Stimulated activated CD4-positive, alpha-beta T cell treated with anti-CD3 and anti-CD28 coated beads, Interleukin-12 subunit alpha, Interleukin-12 subunit beta, amount 100 ng/mL, for 48 hours (primary cell): ENCODE results near the gene SPRR1A.

Experiments used
- DNase-seq, 3 donors: peaks; one replicate each; pipeline ENCODE4 v3.0.0-alpha.2; 2020; ENCODE audit warnings: low read depth in 2 of 3, low spot score in 1 of 3

Gene SPRR1A, protein sequence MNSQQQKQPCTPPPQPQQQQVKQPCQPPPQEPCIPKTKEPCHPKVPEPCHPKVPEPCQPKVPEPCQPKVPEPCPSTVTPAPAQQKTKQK

GRCh38 chr1:152983743-152984142, at the start of gene SPRR1A:
TSS of gene SPRR1A (plus strand) at chr1:152984081. CDS start at chr1:152985231, 1,150 bp downstream.
- DNase-seq = no peak

- DNase-seq = no peak
Measured at GRCh38 chr1:152940614-152941013, 43.3 kb upstream of the SPRR1A start.

DNA sequence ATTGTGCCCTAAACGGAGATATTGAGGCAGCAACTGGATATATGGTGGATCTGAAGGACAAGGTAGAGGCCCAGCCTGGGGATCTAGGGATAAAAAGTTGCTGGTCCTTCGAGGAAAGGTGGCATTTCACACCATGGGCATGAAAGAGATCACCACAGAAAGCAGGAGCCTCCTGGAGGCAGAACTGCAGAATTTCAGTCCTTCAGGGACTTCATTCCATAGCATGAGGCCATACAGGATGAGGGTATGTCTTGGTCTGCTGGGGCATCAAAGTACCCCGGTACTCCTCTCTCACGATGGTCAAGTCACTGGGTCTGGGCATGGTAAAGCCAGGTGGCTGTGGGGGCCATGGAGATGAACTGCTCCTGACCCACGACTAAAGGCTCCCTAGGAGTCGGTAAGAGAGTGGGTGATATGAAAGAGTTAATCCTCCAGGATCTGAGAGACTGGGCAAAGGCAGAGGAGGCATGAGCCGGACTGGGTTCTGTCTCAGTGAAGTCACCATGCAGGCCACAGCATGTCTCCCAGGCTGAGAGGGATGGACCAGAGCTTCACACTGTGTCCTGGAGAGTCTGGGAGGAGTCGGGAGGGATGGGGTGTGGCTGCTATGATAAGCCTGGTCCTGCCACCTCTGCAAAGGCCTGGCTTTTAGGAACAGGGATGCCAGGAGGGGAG, 42.7 kb upstream of the SPRR1A start:
- DNase-seq = no peak

DNA sequence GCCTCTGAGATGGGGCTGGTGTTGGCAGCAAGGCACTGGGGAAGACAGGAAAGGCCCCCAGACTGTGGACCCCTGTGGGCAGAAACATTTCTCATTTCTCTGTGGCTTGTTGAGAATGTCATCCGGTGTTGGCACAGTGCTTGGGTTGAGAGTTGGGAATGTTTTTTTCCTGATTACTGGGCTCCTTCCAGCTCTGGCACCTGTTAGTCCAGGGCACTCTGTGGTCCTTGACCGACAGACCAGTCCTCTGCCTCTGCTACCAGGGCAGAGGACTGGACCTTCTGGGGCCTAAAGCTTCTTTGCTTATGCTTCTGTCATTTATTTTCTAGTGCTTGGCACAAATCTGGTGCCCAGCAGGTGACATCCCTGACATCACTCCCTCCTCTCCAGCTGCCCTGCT, 41.7 kb upstream of the SPRR1A start:
- DNase-seq = no peak

- DNase-seq = no peak
Measured at GRCh38 chr1:152946248-152946647, 37.6 kb upstream of the SPRR1A start.

GRCh38 chr1:152946651-152947256, 37.1 kb upstream of the SPRR1A start, which contains the start of gene SPRR5:
TSS of gene SPRR5 (plus strand) at chr1:152947206. CDS start at chr1:152948555, 1,349 bp downstream.
- no peak for DNase-seq

GRCh38 chr1:152951711-152952110, 32.2 kb upstream of the SPRR1A start:
- DNase-seq = no peak

DNA sequence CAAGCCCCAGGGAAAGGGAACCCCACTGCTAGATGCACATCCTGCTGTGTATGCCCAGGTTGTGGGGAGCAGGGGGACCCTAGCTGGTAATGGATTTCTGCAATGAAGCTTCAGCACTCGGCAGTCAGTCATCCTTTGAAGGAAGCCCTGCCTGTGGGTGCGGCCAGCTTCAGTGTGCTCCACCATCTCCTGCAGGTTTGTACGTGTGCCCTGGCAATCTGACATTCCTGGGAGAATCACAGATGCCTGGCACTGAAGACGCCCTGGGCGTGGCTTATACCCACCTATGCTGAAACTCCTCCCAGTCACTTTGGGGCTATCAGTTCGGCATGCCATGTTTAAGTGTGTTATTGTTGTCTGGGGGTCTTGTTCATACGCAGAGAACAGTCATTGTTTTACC, 30.1 kb upstream of the SPRR1A start:
- DNase-seq = no peak

DNA sequence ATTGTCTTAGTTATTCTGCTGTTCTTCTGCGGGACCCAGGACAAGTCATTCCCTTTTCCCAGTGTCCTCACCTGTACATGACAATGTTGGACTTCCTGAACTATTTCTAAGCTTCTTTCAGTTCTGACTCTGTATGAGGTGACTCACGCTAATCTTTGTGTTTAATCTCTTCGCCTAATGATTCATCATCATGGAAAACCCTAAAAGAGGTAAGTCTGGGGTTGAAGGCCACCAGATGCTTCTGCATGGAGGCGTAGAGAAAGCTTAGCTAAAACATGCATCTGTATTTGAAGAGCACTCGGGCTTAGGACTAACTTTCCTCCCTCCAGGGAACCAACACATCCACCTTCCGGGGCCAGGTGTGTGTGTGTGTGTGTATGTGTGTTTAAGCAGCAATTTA, 29.4 kb upstream of the SPRR1A start:
- no peak for DNase-seq

DNA sequence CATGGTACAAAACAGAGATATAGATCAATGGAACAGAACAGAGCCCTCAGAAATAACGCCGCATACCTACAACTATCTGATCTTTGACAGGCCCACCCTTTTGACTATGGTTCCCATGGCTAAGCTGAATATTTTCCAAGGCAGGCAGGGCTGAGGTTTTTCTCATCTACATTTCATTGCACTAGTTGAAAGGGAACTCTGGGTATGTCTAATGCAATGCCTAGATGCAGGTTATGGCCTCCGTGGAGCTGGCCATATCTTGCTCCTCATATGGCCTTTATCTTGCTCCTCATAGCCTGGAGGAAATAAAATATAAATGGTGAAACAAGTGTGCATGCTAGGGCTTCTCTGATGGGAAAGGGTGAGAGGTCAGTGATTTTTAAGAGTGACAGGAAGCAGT, 26.3 kb upstream of the SPRR1A start:
- DNase-seq = no peak

- no peak for DNase-seq
Measured at GRCh38 chr1:152959273-152959672, 24.6 kb upstream of the SPRR1A start.

- no peak for DNase-seq
Measured at GRCh38 chr1:152959801-152960451, 24.0 kb upstream of the SPRR1A start.

- no peak for DNase-seq
Measured at GRCh38 chr1:152960452-152961044, 23.3 kb upstream of the SPRR1A start.

DNA sequence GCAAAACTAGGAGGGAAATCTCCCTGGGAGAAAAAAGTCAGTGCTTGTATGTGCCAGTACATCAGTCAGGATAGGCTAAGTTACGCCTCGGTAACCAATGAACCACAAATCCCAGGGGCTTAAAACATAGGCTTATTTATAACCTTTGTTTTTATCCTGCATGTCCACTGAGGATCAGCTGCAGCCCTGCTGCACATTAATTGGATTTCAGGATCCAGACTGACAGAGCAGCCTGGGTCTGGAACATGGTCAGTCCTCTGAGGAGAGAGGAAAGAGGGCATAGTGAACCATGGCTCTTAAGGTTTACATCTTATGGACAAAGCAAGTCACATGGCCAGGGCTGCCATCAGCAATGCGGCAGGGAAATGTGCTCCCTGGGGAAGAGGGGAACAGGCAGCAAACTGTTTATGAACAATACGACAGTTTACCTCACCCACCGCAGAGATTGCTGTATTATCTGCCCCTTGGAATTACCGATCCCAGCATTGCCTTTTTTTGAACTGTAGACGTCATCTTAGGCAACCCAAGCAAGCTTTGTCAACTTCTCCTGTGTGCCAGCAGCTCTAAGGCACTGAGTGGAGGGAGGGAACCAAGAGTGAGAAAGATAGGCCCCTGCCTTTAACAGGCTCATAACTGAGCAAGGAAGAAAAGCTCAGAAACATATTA, 22.5 kb upstream of the SPRR1A start:
- no peak for DNase-seq

DNA sequence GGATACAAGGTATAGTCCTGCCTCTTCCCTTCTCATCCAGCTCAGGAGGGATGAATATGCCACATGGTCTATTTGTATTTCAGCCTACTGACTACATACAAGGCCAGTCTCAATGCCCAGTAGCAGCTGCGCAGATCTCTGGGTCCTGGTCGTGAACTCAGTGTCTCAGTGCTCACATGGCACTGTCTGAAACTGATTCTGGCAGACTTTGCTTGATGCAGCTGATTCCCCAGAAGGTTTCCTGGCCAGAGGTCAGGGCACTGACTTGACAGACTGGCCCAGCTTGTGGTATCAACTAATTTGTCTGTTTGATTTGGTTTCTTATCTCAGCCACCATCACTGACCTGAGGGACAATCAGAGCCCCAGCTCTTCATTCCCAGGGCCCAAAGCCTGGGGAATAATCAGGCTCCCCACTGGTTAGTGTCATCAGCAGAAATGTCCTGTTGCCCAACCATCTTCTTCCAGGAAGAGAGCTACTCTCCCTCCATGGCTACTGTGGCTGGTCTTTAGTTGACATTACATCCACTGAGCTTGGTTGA, 20.9 kb upstream of the SPRR1A start:
- no peak for DNase-seq

GRCh38 chr1:152964536-152964935, 19.3 kb upstream of the SPRR1A start:
- DNase-seq = no peak

DNA sequence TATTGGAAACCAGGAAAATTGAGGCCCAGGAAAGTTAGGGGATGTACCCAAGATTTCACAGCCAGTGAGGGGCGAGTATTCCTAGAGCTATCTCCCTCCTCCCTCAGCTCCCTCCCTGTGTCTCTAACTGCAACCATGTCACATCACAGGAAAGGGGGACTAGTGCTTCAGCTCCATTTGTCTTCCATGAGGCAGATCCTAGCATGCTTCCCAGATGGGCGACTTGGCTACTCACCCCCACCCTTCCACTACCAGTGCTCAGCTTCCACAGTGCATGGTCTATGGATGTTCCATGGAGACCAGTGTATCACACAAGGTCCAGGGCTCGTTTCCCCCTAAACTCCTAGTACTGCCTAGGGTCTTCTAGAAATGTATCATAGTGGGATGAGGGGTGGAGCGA, 18.0 kb upstream of the SPRR1A start:
- DNase-seq = no peak

DNA sequence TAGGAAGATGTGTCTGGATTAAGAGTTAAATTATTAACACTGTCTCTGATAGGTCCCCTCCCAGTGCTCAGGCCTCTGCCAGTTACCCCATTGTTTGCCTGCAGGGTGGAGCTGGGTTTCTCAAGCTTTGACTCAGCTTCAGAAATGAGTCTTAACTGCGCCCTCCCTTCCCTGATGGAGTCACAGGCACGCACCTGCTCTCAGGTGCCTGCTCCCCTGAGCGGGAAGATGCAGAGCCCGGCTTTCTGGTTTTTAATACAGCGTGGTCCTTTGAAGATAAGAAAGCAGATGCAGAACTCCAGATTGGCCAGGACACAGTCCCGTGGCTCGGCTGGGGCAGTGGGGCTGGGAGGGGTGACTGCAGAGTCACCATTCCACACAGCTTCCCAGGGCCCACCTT, 16.7 kb upstream of the SPRR1A start:
- DNase-seq = no peak

GRCh38 chr1:152968248-152968647, 15.6 kb upstream of the SPRR1A start:
- DNase-seq = no peak

- DNase-seq = no peak
Measured at GRCh38 chr1:152969036-152969435, 14.8 kb upstream of the SPRR1A start.

- DNase-seq = no peak
Measured at GRCh38 chr1:152970495-152970894, 13.4 kb upstream of the SPRR1A start, which contains the start of gene SPRR4. TSS of gene SPRR4 (plus strand) at chr1:152970648. CDS start at chr1:152971891, 1,243 bp downstream.
